NCI-H1105 treated with DMSO at 0.1 percent for 48 hours (cell line): ENCODE data around the gene GSK3A.

ENCODE experiments used
- DNase-seq: peaks from one replicate; lab custom pipeline; 2025; lab: John Stamatoyannopoulos, UW

Gene GSK3A

GRCh38 chr19:42199440-42200115 lies 42.8 kb downstream of the GSK3A start:
- no peak for DNase-seq

DNA sequence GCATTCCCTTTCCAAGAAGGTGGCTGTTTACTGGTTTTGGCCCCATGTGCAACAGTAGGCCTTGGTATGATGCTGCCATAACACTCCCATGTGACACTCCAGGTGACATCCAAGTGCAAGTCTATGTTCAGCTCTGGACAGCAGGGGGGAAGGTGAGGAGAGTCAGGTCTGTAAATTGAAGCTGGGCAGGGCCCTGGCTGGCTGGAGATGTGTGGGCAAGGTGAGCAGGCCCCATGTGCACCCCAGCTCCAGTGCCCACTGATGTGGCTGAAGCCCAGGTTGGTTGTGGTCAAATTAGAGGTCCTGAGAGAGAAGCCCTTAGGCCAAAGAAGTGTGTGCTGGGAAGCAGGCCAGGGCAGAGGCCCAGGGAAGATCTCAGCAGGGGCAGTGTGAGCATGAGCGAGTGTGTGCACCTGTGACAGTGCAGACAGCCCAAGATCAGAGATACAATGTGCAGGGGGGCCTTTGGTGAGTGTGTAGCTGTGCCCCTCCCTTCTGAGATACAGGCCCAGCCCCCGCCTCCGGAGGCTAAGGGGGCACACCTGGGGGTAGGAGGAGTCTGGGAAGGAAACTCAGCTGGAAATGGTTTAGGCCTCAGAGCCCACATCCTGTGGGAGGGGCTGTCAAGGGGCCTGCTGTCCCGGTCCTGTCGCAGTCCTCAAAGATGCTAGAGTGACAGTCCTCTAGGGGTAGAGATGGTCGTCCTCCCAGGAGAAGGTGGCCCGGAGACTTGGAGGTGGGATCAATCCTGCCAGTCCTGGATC lies 43.5 kb downstream of the GSK3A start:
- DNase-seq = no peak

- DNase-seq = no peak
Observed at GRCh38 chr19:42197375-42197817, 45.0 kb downstream of the GSK3A start.

DNA sequence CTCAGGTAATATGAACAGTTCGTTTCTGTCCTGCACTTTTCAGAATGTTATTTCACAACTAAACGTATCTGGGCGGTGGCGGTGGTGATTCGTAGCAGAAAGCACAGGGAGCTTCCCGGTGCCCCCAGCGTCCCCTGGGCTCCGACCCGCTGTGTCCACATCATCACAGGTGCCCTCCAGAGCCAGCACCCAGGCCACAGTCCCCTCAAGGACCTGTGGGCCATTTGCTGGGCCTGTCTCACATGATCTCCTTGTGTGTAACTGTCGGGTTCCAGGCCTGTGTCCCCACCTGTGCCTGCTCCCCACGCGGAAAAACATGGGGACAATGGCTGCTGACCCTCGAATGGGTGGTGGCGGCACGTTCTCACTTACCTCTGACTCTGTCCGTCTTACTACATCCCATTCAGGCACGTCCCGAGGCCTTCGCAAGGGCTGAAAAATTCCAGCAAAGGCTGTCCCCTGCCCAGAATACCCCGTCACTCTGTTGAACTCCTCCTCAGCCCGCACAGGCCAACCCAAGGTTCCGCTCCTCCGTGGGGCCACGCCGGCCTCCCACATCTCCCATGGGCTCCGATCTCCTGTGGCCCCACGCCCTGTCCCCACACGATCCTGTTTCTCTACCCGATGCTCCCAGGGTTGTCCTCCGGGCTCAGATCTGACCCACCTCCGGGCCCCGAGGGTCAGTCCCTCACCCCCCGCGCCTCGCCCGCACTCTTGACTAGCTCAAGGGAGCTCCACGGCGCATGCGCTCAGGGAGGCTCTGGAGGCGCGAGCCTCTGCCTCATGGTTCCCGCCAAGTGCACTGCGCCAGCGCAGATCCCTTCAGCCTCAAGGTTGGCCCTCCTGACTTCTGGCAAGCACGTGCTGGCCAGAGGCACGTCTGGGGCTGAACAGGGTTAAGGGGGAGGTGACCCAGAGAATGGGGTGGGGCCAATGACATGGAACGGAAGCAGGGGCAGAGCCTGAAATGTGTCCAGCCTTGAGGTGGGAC lies 46.1 kb downstream of the GSK3A start:
- DNase-seq = no peak

DNA sequence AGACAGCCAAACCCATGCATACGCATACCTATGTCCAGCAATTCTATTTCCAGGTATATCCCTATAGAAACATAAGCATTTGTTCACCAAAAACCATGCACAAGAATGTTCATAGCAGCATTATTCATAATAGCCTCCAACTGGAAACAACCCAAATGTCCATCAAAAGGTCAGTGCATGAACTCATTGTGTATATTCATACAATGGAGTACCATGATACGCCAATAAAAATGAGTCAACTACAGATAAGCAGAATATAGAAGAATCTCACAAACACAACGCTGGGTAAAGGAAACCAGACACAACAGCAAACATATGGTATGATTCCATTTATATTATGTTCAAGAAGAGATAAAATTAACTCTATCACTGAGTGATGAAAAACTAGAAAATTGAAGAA lies 48.7 kb downstream of the GSK3A start:
- no peak for DNase-seq

- DNase-seq = no peak
Observed at GRCh38 chr19:42193294-42193693, 49.1 kb downstream of the GSK3A start.

DNA sequence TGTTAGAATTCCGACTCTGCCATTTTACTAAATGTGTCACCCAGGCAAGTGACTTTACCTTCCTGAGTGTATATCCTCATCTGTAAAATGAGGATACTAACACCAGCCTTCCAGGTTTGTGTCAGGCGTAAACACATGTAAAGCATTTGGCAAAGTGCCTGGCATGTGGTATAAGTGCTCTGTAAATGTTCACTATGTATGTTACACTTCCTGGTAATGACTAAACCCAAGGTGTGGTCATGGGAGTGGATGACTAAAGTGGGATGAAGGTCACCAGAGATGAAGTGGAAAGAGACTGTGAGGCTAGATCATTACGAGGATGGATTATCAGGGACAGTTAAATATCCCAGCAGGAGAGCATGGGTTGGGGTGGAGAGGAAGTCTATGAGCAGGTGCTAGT lies 50.5 kb downstream of the GSK3A start:
- DNase-seq = peak; percentile 8

DNA sequence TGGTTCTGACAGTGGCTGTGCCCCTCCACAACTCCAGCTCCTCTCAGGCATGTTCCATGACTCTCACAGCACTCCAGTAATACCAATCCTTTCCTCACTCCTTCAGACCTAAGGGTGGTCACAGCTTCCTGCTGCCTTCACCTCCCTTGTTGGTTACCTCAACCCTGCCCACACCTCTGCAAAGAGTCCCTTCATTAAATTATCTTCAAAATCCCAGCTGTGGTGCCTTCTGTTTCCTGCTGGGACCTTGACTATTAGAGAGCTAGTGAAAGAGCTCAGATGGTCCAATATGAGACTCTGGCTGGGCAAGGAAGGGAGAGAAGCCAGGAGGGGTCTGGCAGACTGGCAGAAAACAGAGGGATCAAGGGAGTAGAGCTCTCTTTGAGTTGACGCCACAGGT lies 51.1 kb downstream of the GSK3A start:
- DNase-seq = no peak

GRCh38 chr19:42189133-42189532 lies 53.3 kb downstream of the GSK3A start:
- DNase-seq = no peak

- DNase-seq = no peak
Observed at GRCh38 chr19:42188665-42189064, 53.7 kb downstream of the GSK3A start.

DNA sequence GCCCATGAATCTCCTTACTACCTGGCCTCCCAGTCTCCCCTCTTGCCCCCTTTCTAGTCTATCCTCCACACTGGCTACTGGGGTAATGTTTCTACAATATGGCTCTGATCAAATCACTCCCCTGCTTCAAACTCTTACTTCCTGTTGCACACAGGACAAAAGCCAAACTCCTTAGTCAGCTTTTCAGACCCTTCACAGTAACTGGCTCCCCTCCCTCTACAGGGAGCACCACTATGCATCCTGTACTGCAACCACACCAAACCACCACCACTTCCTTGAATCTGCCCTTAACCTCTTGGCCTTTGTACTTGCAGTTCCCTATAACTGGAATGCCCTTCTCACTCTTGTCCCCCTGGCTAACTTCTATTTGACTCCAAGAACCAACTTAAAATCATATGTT lies 57.1 kb downstream of the GSK3A start:
- DNase-seq = no peak

- DNase-seq = peak; percentile 78
Observed at GRCh38 chr19:42184401-42184861, 58.0 kb downstream of the GSK3A start.
